Measurements from ENCODE around the gene NT5C3B. TPM values are rescaled to one million over a fixed set of nuclear protein-coding genes. Genes with fewer than 3 reads are reported as not detected.

NT5C3B gene
- total RNA-seq, 1 experiment from 2014 or later, result 62.0 TPM

DNA sequence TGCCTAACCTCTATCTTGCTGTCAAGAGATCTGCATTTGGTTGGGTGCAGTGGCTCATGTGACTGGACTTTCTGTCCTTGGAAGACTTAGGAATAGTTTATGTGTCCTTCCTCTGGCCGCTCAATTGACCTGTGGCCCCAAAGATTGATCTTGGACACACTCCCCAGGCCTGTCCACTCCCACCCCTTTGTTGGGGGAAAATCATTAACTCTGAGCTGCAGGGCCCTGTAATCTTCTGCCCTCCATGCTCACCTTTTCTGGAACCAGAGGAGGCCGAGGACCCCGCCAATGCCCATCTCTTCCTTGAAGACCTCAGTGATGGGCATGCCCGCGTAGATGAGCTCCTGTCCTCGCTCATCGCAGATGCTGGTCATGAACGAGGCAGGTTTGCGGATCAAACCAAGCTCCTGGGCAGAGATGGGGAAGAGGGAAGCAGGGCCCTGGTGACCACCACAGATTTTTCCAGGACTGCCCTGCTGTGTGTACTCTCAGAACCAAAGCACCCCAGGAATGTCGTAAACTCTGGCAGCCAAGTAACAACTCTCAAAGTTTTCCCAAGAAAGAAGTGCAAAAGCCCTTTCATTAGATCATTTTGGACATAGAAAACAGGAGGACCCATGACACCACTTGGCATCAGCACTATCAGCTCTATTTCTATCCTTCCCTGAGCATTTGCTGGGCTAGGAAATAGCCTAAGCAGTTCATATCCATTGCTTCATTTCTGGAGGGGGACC is 37.7 kb upstream of the NT5C3B start:
- Mint-ChIP-seq H3K9me3 (ENCODE audit: low read depth, unreplicated experiment) (no peaks in the 10 kb centered on the region), H3K36me3 (ENCODE audit: insufficient read depth, unreplicated experiment) (peaks cover 96% of the 10 kb centered on the region), H3K4me3 (ENCODE audit: low read depth, unreplicated experiment) (no peak overlapping the region), H3K27ac (ENCODE audit: unreplicated experiment) (no peak overlapping the region), H3K27me3 (ENCODE audit: unreplicated experiment) (no peaks in the 10 kb centered on the region), H3K4me1 (ENCODE audit: low read depth, unreplicated experiment) (no peaks in the 10 kb centered on the region)
- no TSS peak for BruUV-seq (replicated peaks)
- intact Hi-C loops (cut with micrococcal nuclease; ENCODE audit: unreplicated experiment), result no loop called here
- TF ChIP-seq CTCF (IDR thresholded peaks at IDR 0.05; ENCODE audit: unreplicated experiment), result no peak
- CTCF ChIA-PET, result interaction anchor here (0.6 kb wide), 1 partner anchor 264 kb away, joined by 3 read pairs; no protein-coding TSS in a partner anchor
- DNase-seq, result no peak

DNA sequence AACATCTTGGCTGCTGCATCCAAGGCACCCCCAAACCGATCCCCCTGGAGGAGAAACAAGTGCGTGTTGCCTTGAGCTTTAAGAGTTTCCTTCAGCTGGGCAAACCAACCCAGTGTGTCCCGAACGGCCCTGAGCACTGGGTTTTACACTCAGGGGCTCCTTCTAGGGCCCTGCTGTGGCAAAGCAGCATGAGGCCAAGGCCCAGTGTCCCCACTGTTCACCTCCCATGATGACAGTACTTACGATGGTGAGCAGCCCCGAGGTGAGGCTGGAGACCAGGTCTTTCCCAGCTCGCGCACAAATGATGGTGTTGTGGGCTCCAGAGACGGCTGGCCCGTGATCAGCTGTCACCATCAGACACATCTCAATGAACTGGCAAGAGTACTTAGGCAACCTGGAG is 35.8 kb upstream of the NT5C3B start:
- Mint-ChIP-seq H3K27ac (ENCODE audit: unreplicated experiment) (no peak overlapping the region), H3K36me3 (ENCODE audit: insufficient read depth, unreplicated experiment) (peaks cover 95% of the 10 kb centered on the region), H3K9me3 (ENCODE audit: low read depth, unreplicated experiment) (no peaks in the 10 kb centered on the region), H3K27me3 (ENCODE audit: unreplicated experiment) (no peaks in the 10 kb centered on the region), H3K4me1 (ENCODE audit: low read depth, unreplicated experiment) (no peaks in the 10 kb centered on the region), H3K4me3 (ENCODE audit: low read depth, unreplicated experiment) (no peak overlapping the region)
- CTCF ChIA-PET, result no interaction called here
- no peak for TF ChIP-seq CTCF (IDR thresholded peaks at IDR 0.05; ENCODE audit: unreplicated experiment)
- intact Hi-C loops (cut with micrococcal nuclease; ENCODE audit: unreplicated experiment), result no loop called here
- no peak for DNase-seq
- no TSS peak for BruUV-seq (replicated peaks)

GRCh38 chr17:41870627-41871026 is 34.6 kb upstream of the NT5C3B start:
- Mint-ChIP-seq H3K4me3 (ENCODE audit: low read depth, unreplicated experiment) (no peak overlapping the region), H3K27ac (ENCODE audit: unreplicated experiment) (no peak overlapping the region), H3K36me3 (ENCODE audit: insufficient read depth, unreplicated experiment) (peaks cover 88% of the 10 kb centered on the region), H3K9me3 (ENCODE audit: low read depth, unreplicated experiment) (no peaks in the 10 kb centered on the region), H3K27me3 (ENCODE audit: unreplicated experiment) (no peaks in the 10 kb centered on the region), H3K4me1 (ENCODE audit: low read depth, unreplicated experiment) (no peaks in the 10 kb centered on the region)
- DNase-seq, result no peak
- no peak for TF ChIP-seq CTCF (IDR thresholded peaks at IDR 0.05; ENCODE audit: unreplicated experiment)
- no TSS peak for BruUV-seq (replicated peaks)
- CTCF ChIA-PET, result interaction anchor here (0.5 kb wide), 1 partner anchor 250 kb away, joined by 3 read pairs; no protein-coding TSS in a partner anchor
- intact Hi-C loops (cut with micrococcal nuclease; ENCODE audit: unreplicated experiment), result no loop called here

GRCh38 chr17:41870097-41870496 is 34.1 kb upstream of the NT5C3B start:
- no peak for TF ChIP-seq CTCF (IDR thresholded peaks at IDR 0.05; ENCODE audit: unreplicated experiment)
- no TSS peak for BruUV-seq (replicated peaks)
- Mint-ChIP-seq H3K36me3 (ENCODE audit: insufficient read depth, unreplicated experiment) (peaks cover 84% of the 10 kb centered on the region), H3K9me3 (ENCODE audit: low read depth, unreplicated experiment) (no peaks in the 10 kb centered on the region), H3K4me1 (ENCODE audit: low read depth, unreplicated experiment) (no peaks in the 10 kb centered on the region), H3K27me3 (ENCODE audit: unreplicated experiment) (no peaks in the 10 kb centered on the region), H3K27ac (ENCODE audit: unreplicated experiment) (no peak overlapping the region), H3K4me3 (ENCODE audit: low read depth, unreplicated experiment) (no peak overlapping the region)
- no peak for DNase-seq
- intact Hi-C loops (cut with micrococcal nuclease; ENCODE audit: unreplicated experiment), result no loop called here
- CTCF ChIA-PET, result interaction anchor here (0.5 kb wide), 1 partner anchor 251 kb away, joined by 3 read pairs; no protein-coding TSS in a partner anchor

All from Calu3 (cell line).